Mononuclear cell (primary cell): ENCODE measurements around the gene PTPRG. TPM values are rescaled to one million over a fixed set of nuclear protein-coding genes. Genes with fewer than 3 reads are reported as not detected.

Source experiments
- H3K27me3 ChIP-seq: 2 replicates; pipeline ENCODE4 v1.6.0; 2011; ENCODE audit warnings: low read length, control low read depth; ENCODE audit not compliant: insufficient read depth
- H3K4me1 ChIP-seq: 2 replicates; pipeline ENCODE4 v1.5.1; 2011; ENCODE audit warnings: mild to moderate bottlenecking, low read length, control low read depth; ENCODE audit not compliant: insufficient read depth
- H3K4me3 ChIP-seq: 2 replicates; pipeline ENCODE4 v1.5.1; 2011; ENCODE audit warnings: mild to moderate bottlenecking, low read length, moderate library complexity
- H3K9me3 ChIP-seq: 2 replicates; pipeline ENCODE4 v1.5.1; 2011; ENCODE audit warnings: low read depth, mild to moderate bottlenecking, control low read depth, low read length
- total RNA-seq: library from RNA; depleted of rRNA; stranded (reverse); fragments of >200 nt; gene quantifications from one replicate; pipeline ENCODE4 v1.2.3, GENCODE V29; 2012

PTPRG gene
- total RNA-seq, 1 donor: 0.42 TPM

DNA sequence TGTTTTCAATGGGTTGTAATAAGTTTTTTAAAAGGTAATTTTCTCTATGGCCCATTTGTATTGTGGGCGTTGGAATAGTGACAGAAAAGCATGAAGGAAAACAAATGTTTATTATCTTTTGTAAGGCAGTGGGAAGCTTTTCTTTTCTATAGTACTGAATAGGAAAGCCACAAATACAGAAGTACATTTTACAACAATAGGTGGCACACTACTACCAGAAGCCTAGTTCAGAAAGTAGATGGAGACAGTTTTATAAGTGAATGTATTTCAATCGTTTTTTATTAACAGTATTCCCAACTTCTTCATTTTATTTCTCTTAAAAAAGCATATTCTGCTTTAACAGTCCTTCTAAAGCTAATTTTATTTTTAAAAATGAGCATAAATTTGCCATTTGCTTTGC is 296.7 kb downstream of the PTPRG start:
- Histone ChIP-seq H3K9me3 (no peaks in the 10 kb centered on the region), H3K27me3 (no peaks in the 10 kb centered on the region), H3K4me3 (no peak overlapping the region), H3K4me1 (no peaks in the 10 kb centered on the region)

- H3K4me3 ChIP-seq: no peak overlapping the region
- H3K4me1 ChIP-seq: no peaks in the 10 kb centered on the region
- H3K9me3 ChIP-seq: no peaks in the 10 kb centered on the region
- no peaks in the 10 kb centered on the region for H3K27me3 ChIP-seq
These were observed 300.0 kb downstream of the PTPRG start for GRCh38 chr3:61861410-61861809.

DNA sequence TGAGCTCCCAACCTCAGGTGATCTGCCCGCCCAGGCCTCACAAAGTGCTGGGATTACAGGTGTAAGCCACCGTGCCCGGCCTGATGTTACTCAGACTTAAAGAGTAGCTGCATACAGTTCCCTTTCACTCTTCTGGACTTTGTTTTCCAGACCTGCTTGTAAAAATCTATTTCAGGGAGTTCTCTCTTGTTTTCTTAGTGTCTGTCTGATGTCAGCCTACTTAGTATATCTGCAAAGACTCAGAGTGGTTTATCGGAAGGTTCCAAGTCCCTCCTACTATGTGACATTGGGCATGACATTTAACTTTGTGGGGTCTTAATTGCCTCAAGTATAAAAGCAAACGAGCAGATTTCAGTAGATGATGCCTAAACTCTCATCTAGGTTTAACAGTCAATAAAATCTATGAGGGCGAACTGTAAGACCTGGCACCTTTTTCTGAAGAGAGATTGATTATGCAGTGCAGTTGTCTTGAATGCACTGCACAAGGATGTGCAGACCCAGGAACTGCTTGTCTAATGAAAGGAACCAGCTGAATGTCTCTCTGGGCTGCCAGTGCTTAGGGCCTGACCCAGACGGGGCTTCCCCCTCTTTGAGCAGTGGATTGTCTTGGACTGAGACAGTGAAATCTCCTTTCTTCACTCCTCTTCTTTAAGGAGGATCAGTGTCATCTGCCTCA is 301.4 kb downstream of the PTPRG start:
- no peaks in the 10 kb centered on the region for H3K27me3 ChIP-seq
- no peaks in the 10 kb centered on the region for H3K4me1 ChIP-seq
- H3K9me3 ChIP-seq: no peaks in the 10 kb centered on the region
- H3K4me3 ChIP-seq: no peak overlapping the region

DNA sequence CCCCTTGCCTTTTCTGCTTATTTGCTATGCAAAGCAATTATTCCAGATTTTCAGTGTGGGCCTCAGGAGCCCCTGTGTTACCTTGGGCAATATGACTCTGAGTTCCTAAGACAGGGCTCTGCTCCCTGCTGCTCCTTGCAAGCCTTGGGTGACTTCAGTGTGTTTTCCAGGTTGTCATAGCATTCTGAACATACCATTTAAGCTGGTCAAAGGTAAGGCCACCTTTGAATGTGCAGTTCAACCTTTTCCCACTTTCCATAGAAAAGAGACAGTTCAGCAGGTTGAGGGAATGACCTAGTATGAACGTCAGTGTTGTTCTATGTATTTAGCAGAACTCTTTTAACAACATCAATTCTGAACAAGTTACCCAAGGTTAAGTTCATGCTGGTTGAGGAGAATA is 302.2 kb downstream of the PTPRG start:
- Histone ChIP-seq H3K27me3 (no peaks in the 10 kb centered on the region), H3K9me3 (no peaks in the 10 kb centered on the region), H3K4me1 (no peaks in the 10 kb centered on the region), H3K4me3 (no peak overlapping the region)

DNA sequence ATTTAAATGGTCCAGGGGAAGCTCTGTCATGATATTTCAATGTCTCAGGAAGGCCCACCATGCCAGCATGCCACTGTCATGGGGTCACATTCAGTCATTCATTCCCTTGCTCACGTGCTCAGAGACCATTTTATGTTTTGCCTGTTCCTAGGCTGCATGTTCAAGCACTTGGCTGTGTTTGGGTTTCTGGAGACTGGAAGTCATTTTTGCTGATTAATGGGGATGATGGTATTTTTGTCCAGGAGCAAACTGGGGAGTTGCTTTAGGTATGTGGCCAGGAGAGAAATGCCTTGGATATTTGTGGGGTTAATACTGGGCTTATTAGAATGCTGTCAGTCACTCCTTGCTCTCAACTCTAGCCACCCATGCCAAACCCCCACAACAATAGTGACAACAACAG is 303.5 kb downstream of the PTPRG start:
- no peaks in the 10 kb centered on the region for H3K27me3 ChIP-seq
- no peaks in the 10 kb centered on the region for H3K4me1 ChIP-seq
- no peaks in the 10 kb centered on the region for H3K9me3 ChIP-seq
- H3K4me3 ChIP-seq: no peak overlapping the region

- Histone ChIP-seq H3K9me3 (no peaks in the 10 kb centered on the region), H3K4me1 (no peaks in the 10 kb centered on the region), H3K27me3 (no peaks in the 10 kb centered on the region), H3K4me3 (no peak overlapping the region)
These were observed 304.2 kb downstream of the PTPRG start for GRCh38 chr3:61865466-61866152.

DNA sequence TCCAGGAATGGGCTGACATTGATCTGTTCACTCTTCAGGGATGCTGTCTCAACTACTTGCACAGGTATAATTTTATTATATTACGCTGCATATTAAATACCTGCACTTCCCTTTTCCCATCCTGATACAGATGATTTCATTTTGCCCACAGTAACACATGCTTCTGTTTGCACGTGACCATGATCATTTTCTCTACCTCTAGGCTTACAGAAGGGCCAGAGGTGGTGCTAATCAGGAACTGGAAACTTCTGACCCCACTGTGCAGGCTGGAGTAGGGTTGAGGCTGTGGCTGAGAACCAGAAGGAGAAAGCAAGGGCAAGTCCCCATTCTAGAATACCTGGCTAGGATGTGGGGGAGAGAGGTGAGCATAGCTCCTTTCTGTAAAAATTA is 304.8 kb downstream of the PTPRG start:
- Histone ChIP-seq H3K4me1 (no peaks in the 10 kb centered on the region), H3K27me3 (no peaks in the 10 kb centered on the region), H3K4me3 (no peak overlapping the region), H3K9me3 (no peaks in the 10 kb centered on the region)

DNA sequence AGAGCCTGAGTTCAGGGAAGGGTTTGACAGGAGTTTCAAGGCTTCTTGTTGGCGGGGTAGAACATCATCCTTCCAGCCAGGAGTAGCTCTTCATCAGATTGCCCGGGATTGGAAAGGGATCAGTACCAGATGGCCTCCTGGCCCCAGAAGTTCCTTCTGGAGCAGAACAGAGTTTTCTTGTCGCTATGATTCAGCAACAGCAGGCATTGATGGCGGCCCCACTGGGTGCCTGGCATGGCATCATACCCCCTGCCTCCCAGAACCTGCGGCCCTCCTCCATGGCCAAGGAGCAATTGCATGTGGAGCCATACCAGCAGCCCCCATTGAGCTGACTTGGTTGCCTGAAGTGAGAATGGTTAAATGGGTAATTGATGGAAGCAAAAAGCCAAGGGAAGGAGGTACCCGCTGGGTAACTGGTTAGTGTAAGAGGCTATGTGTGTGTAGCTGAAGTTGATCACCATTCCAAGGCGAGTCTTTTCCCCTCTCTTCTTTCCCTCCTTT is 305.6 kb downstream of the PTPRG start:
- no peaks in the 10 kb centered on the region for H3K4me1 ChIP-seq
- H3K9me3 ChIP-seq: no peaks in the 10 kb centered on the region
- no peak overlapping the region for H3K4me3 ChIP-seq
- H3K27me3 ChIP-seq: no peaks in the 10 kb centered on the region

DNA sequence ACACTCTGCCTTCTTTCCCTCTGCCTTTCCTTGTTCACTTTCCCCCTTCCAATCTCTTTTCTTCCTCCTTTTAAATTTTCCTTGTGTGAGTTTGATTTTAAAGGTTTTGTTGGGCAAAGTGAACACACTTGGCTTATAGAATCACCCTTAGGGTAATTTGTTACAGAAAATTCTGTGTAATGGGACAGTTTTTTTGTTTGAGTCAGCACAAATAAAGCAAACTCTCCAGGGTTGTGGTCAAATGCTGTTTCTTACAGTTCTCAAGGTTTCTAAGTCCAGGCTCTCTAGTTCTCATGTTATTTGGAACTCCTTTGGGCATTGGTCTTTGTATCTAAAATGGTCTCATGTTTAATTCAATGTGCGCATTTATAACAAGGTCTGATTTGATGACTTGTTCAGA is 307.1 kb downstream of the PTPRG start:
- Histone ChIP-seq H3K9me3 (no peaks in the 10 kb centered on the region), H3K4me3 (no peak overlapping the region), H3K27me3 (no peaks in the 10 kb centered on the region), H3K4me1 (no peaks in the 10 kb centered on the region)

- Histone ChIP-seq H3K9me3 (no peaks in the 10 kb centered on the region), H3K4me3 (no peak overlapping the region), H3K4me1 (no peaks in the 10 kb centered on the region), H3K27me3 (no peaks in the 10 kb centered on the region)
These were observed 308.0 kb downstream of the PTPRG start for GRCh38 chr3:61869371-61869770.

DNA sequence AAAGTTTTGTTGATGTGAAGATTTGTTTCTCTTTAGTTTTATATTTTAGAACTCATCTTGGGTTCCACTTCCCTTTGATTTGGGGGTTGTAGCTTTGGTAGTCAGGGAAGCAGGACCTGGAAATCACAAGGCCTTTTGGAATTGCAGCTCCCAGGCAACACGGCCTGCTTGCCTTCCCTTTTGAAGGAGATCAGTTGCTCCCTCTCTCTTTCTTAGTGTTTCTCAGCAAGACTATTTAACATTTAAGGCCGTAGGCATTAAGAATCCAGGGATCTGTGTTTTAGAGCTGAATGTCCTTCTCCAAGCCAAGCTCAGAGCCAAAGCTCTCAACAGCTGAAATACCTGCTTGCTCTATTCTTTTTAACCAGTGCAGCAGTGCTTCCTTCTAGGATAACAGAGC is 310.3 kb downstream of the PTPRG start:
- H3K9me3 ChIP-seq: no peaks in the 10 kb centered on the region
- H3K4me1 ChIP-seq: no peaks in the 10 kb centered on the region
- H3K4me3 ChIP-seq: no peak overlapping the region
- no peaks in the 10 kb centered on the region for H3K27me3 ChIP-seq

- H3K27me3 ChIP-seq: no peaks in the 10 kb centered on the region
- H3K9me3 ChIP-seq: no peaks in the 10 kb centered on the region
- H3K4me1 ChIP-seq: no peaks in the 10 kb centered on the region
- no peak overlapping the region for H3K4me3 ChIP-seq
These were observed 310.8 kb downstream of the PTPRG start for GRCh38 chr3:61872077-61872706.

GRCh38 chr3:61875046-61875844 is 313.9 kb downstream of the PTPRG start:
- Histone ChIP-seq H3K9me3 (no peaks in the 10 kb centered on the region), H3K4me1 (no peaks in the 10 kb centered on the region), H3K4me3 (no peak overlapping the region), H3K27me3 (no peaks in the 10 kb centered on the region)

GRCh38 chr3:61875976-61876671 is 314.8 kb downstream of the PTPRG start:
- H3K9me3 ChIP-seq: no peaks in the 10 kb centered on the region
- H3K4me1 ChIP-seq: no peaks in the 10 kb centered on the region
- H3K27me3 ChIP-seq: no peaks in the 10 kb centered on the region
- H3K4me3 ChIP-seq: no peak overlapping the region
